ENCODE measurements around the gene NODAL.
A peak's percentile ranks its signal among the peaks of the same experiment; 100 is the strongest.

NODAL gene

GRCh38 chr10:70444744-70445143 lies 3.3 kb upstream of the NODAL start:
- no peak overlapping the region for H3K4me3 ChIP-seq (ENCODE audit: low read depth, low read length)
- H3K79me2 ChIP-seq (ENCODE audit: control insufficient read depth, insufficient read depth, low read length, unreplicated experiment) = no peaks in the 10 kb centered on the region
- H3K27me3 ChIP-seq (ENCODE audit: insufficient read depth, low read length) = peaks cover 30% of the 10 kb centered on the region
- H3K4me1 ChIP-seq (ENCODE audit: control insufficient read depth, insufficient read depth, low read length, unreplicated experiment) = no peaks in the 10 kb centered on the region
- H3K27ac ChIP-seq (ENCODE audit: low read depth, low read length) = no peak overlapping the region
- no peak overlapping the region for H2AFZ ChIP-seq (ENCODE audit: low read length, unreplicated experiment)
- no peaks in the 10 kb centered on the region for H3K36me3 ChIP-seq (ENCODE audit: insufficient read depth, low read length)

GRCh38 chr10:70442332-70442988 lies 979 bp upstream of the NODAL start:
- Histone ChIP-seq H3K27me3 (ENCODE audit: insufficient read depth, low read length) (peaks cover 47% of the 10 kb centered on the region), H3K4me3 (ENCODE audit: low read depth, low read length) (no peak overlapping the region), H2AFZ (ENCODE audit: low read length, unreplicated experiment) (no peak overlapping the region), H3K36me3 (ENCODE audit: insufficient read depth, low read length) (no peaks in the 10 kb centered on the region), H3K27ac (ENCODE audit: low read depth, low read length) (no peak overlapping the region), H3K79me2 (ENCODE audit: control insufficient read depth, insufficient read depth, low read length, unreplicated experiment) (no peaks in the 10 kb centered on the region), H3K4me1 (ENCODE audit: control insufficient read depth, insufficient read depth, low read length, unreplicated experiment) (no peaks in the 10 kb centered on the region)

- Histone ChIP-seq H2AFZ (ENCODE audit: low read length, unreplicated experiment) (no peak overlapping the region), H3K4me3 (ENCODE audit: low read depth, low read length) (no peak overlapping the region), H3K27me3 (ENCODE audit: insufficient read depth, low read length) (peaks cover 47% of the 10 kb centered on the region), H3K4me1 (ENCODE audit: control insufficient read depth, insufficient read depth, low read length, unreplicated experiment) (no peaks in the 10 kb centered on the region), H3K36me3 (ENCODE audit: insufficient read depth, low read length) (no peaks in the 10 kb centered on the region), H3K27ac (ENCODE audit: low read depth, low read length) (no peak overlapping the region), H3K79me2 (ENCODE audit: control insufficient read depth, insufficient read depth, low read length, unreplicated experiment) (no peaks in the 10 kb centered on the region)
These were observed 421 bp upstream of the NODAL start for GRCh38 chr10:70441895-70442309.

- Histone ChIP-seq H3K27ac (ENCODE audit: low read depth, low read length) (no peak overlapping the region), H3K27me3 (ENCODE audit: insufficient read depth, low read length) (peaks cover 47% of the 10 kb centered on the region), H3K4me3 (ENCODE audit: low read depth, low read length) (peak overlapping the region; percentile 57)
These were observed 953 bp downstream of the NODAL start for GRCh38 chr10:70440296-70441160.

GRCh38 chr10:70437721-70438120 lies 3.8 kb downstream of the NODAL start:
- peaks cover 46% of the 10 kb centered on the region for H3K27me3 ChIP-seq (ENCODE audit: insufficient read depth, low read length)
- H3K4me1 ChIP-seq (ENCODE audit: control insufficient read depth, insufficient read depth, low read length, unreplicated experiment) = peaks cover 11% of the 10 kb centered on the region
- H3K36me3 ChIP-seq (ENCODE audit: insufficient read depth, low read length) = no peaks in the 10 kb centered on the region
- H3K27ac ChIP-seq (ENCODE audit: low read depth, low read length) = no peak overlapping the region
- no peak overlapping the region for H2AFZ ChIP-seq (ENCODE audit: low read length, unreplicated experiment)
- no peak overlapping the region for H3K4me3 ChIP-seq (ENCODE audit: low read depth, low read length)
- no peaks in the 10 kb centered on the region for H3K79me2 ChIP-seq (ENCODE audit: control insufficient read depth, insufficient read depth, low read length, unreplicated experiment)

More at GRCh38 chr10:70440296-70441160, 953 bp downstream of the NODAL start:
- no peaks in the 10 kb centered on the region for H3K4me1 ChIP-seq (ENCODE audit: control insufficient read depth, insufficient read depth, low read length, unreplicated experiment)
- H2AFZ ChIP-seq (ENCODE audit: low read length, unreplicated experiment) = no peak overlapping the region
- no peaks in the 10 kb centered on the region for H3K36me3 ChIP-seq (ENCODE audit: insufficient read depth, low read length)
- no peaks in the 10 kb centered on the region for H3K79me2 ChIP-seq (ENCODE audit: control insufficient read depth, insufficient read depth, low read length, unreplicated experiment)

- Histone ChIP-seq H3K79me2 (ENCODE audit: control insufficient read depth, insufficient read depth, low read length, unreplicated experiment) (no peaks in the 10 kb centered on the region), H3K36me3 (ENCODE audit: insufficient read depth, low read length) (no peaks in the 10 kb centered on the region), H3K27ac (ENCODE audit: low read depth, low read length) (no peak overlapping the region), H3K4me3 (ENCODE audit: low read depth, low read length) (no peak overlapping the region), H2AFZ (ENCODE audit: low read length, unreplicated experiment) (no peak overlapping the region), H3K27me3 (ENCODE audit: insufficient read depth, low read length) (peaks cover 23% of the 10 kb centered on the region), H3K4me1 (ENCODE audit: control insufficient read depth, insufficient read depth, low read length, unreplicated experiment) (peaks cover 11% of the 10 kb centered on the region)
These were observed 6.0 kb downstream of the NODAL start for GRCh38 chr10:70435241-70436085.

- Histone ChIP-seq H3K79me2 (ENCODE audit: control insufficient read depth, insufficient read depth, low read length, unreplicated experiment) (no peaks in the 10 kb centered on the region), H3K36me3 (ENCODE audit: insufficient read depth, low read length) (0 out of 2 replicates have a peak, but pooled peaks cover 2% of the 10 kb centered on the region), H3K4me3 (ENCODE audit: low read depth, low read length) (no peak overlapping the region), H3K4me1 (ENCODE audit: control insufficient read depth, insufficient read depth, low read length, unreplicated experiment) (peaks cover 11% of the 10 kb centered on the region), H3K27me3 (ENCODE audit: insufficient read depth, low read length) (peaks cover 7% of the 10 kb centered on the region; the same call in 1 of the 2 replicates), H2AFZ (ENCODE audit: low read length, unreplicated experiment) (no peak overlapping the region), H3K27ac (ENCODE audit: low read depth, low read length) (peak overlapping the region; percentile 40)
These were observed 7.8 kb downstream of the NODAL start for GRCh38 chr10:70433581-70434280.

GRCh38 chr10:70432561-70433263 lies 8.8 kb downstream of the NODAL start:
- Histone ChIP-seq H3K4me1 (ENCODE audit: control insufficient read depth, insufficient read depth, low read length, unreplicated experiment) (peaks cover 11% of the 10 kb centered on the region), H3K4me3 (ENCODE audit: low read depth, low read length) (no peak overlapping the region), H3K79me2 (ENCODE audit: control insufficient read depth, insufficient read depth, low read length, unreplicated experiment) (no peaks in the 10 kb centered on the region), H3K27me3 (ENCODE audit: insufficient read depth, low read length) (no peaks in the 10 kb centered on the region), H3K27ac (ENCODE audit: low read depth, low read length) (no peak overlapping the region), H3K36me3 (ENCODE audit: insufficient read depth, low read length) (0 out of 2 replicates have a peak, but pooled peaks cover 8% of the 10 kb centered on the region), H2AFZ (ENCODE audit: low read length, unreplicated experiment) (no peak overlapping the region)

- 0 out of 2 replicates have a peak, but pooled peaks cover 8% of the 10 kb centered on the region for H3K36me3 ChIP-seq (ENCODE audit: insufficient read depth, low read length)
- H3K4me1 ChIP-seq (ENCODE audit: control insufficient read depth, insufficient read depth, low read length, unreplicated experiment) = peaks cover 11% of the 10 kb centered on the region
These were observed 9.4 kb downstream of the NODAL start for GRCh38 chr10:70432101-70432500.

More at GRCh38 chr10:70432101-70432500, 9.4 kb downstream of the NODAL start:
- no peak overlapping the region for H3K27ac ChIP-seq (ENCODE audit: low read depth, low read length)
- H2AFZ ChIP-seq (ENCODE audit: low read length, unreplicated experiment) = no peak overlapping the region
- no peaks in the 10 kb centered on the region for H3K27me3 ChIP-seq (ENCODE audit: insufficient read depth, low read length)
- H3K79me2 ChIP-seq (ENCODE audit: control insufficient read depth, insufficient read depth, low read length, unreplicated experiment) = no peaks in the 10 kb centered on the region
- no peak overlapping the region for H3K4me3 ChIP-seq (ENCODE audit: low read depth, low read length)

All from ACC112 (cell line).